HG02852 (cell line): ENCODE data around the gene SLC15A3.

Experiments used
- ATAC-seq: cut with Tn5 transposase; IDR thresholded peaks from one replicate; pipeline ENCODE4 v1.9.1; 2021; ENCODE audit warnings: mild to moderate bottlenecking, moderate library complexity; ENCODE audit not compliant: unreplicated experiment

The SLC15A3 gene

GRCh38 chr11:60930394-60930793 is 21.6 kb downstream of the SLC15A3 start:
- no peak for ATAC-seq

- no peak for ATAC-seq
These were observed 22.2 kb downstream of the SLC15A3 start for GRCh38 chr11:60929764-60930163.

GRCh38 chr11:60928563-60929001 is 23.4 kb downstream of the SLC15A3 start:
- no peak for ATAC-seq

GRCh38 chr11:60927600-60927999 is 24.4 kb downstream of the SLC15A3 start:
- no peak for ATAC-seq

GRCh38 chr11:60927061-60927592 is 24.8 kb downstream of the SLC15A3 start:
- ATAC-seq = no peak

- no peak for ATAC-seq
These were observed 25.5 kb downstream of the SLC15A3 start for GRCh38 chr11:60926500-60926899.

- ATAC-seq = no peak
These were observed 26.1 kb downstream of the SLC15A3 start for GRCh38 chr11:60925868-60926267.

- no peak for ATAC-seq
These were observed 26.8 kb downstream of the SLC15A3 start for GRCh38 chr11:60924906-60925853.

- peak; percentile 65 for ATAC-seq
These were observed 27.7 kb downstream of the SLC15A3 start, which contains the start of gene TMEM132A for GRCh38 chr11:60924110-60924905. Gene TMEM132A (plus strand): TSS chr11:60924460. CDS start chr11:60924634, 174 bp downstream.

- no peak for ATAC-seq
These were observed 28.2 kb downstream of the SLC15A3 start for GRCh38 chr11:60923800-60924109.

GRCh38 chr11:60923326-60923725 is 28.6 kb downstream of the SLC15A3 start:
- ATAC-seq = no peak

- no peak for ATAC-seq
These were observed 29.1 kb downstream of the SLC15A3 start for GRCh38 chr11:60922906-60923305.

- ATAC-seq = no peak
These were observed 30.1 kb downstream of the SLC15A3 start for GRCh38 chr11:60921777-60922335.

- no peak for ATAC-seq
These were observed 30.7 kb downstream of the SLC15A3 start for GRCh38 chr11:60921259-60921658.

- no peak for ATAC-seq
These were observed 32.0 kb downstream of the SLC15A3 start for GRCh38 chr11:60919956-60920355.

GRCh38 chr11:60919320-60919719 is 32.7 kb downstream of the SLC15A3 start:
- no peak for ATAC-seq

GRCh38 chr11:60918939-60919265 is 33.1 kb downstream of the SLC15A3 start:
- no peak for ATAC-seq

GRCh38 chr11:60918251-60918938 is 33.6 kb downstream of the SLC15A3 start:
- no peak for ATAC-seq

- ATAC-seq = no peak
These were observed 34.7 kb downstream of the SLC15A3 start for GRCh38 chr11:60917267-60917666.

GRCh38 chr11:60916669-60917206 is 35.2 kb downstream of the SLC15A3 start:
- ATAC-seq = no peak
